ENCODE measurements around the gene TMEFF2. TPM values are rescaled to one million over a fixed set of nuclear protein-coding genes. Genes with fewer than 3 reads are reported as not detected.

Gene TMEFF2
- total and polyA plus RNA-seq, 8 donors = 0.05 to 0.75 TPM; not detected in 6

- H3K4me3 ChIP-seq = no peak overlapping the region
- no peaks in the 10 kb centered on the region for H3K36me3 ChIP-seq
- ATAC-seq (no peak), DNase-seq (no peak), FAIRE-seq (no peak)
- H3K27ac ChIP-seq = no peak overlapping the region
- 35 to 59% methylated on average over 2 of the region's 2 CpGs for WGBS, 2 donors
- TF ChIP-seq, protein P1, sequence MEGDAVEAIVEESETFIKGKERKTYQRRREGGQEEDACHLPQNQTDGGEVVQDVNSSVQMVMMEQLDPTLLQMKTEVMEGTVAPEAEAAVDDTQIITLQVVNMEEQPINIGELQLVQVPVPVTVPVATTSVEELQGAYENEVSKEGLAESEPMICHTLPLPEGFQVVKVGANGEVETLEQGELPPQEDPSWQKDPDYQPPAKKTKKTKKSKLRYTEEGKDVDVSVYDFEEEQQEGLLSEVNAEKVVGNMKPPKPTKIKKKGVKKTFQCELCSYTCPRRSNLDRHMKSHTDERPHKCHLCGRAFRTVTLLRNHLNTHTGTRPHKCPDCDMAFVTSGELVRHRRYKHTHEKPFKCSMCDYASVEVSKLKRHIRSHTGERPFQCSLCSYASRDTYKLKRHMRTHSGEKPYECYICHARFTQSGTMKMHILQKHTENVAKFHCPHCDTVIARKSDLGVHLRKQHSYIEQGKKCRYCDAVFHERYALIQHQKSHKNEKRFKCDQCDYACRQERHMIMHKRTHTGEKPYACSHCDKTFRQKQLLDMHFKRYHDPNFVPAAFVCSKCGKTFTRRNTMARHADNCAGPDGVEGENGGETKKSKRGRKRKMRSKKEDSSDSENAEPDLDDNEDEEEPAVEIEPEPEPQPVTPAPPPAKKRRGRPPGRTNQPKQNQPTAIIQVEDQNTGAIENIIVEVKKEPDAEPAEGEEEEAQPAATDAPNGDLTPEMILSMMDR (IDR thresholded peaks at IDR 0.05) = no peak
- H3K4me1 ChIP-seq = no peaks in the 10 kb centered on the region
- H3K27me3 ChIP-seq = no peaks in the 10 kb centered on the region
- no peaks in the 10 kb centered on the region for H3K9me3 ChIP-seq
- intact Hi-C loops (cut with DNase I) = no loop called here
These were observed 223.9 kb downstream of the TMEFF2 start for GRCh38 chr2:191970867-191971266.

DNA sequence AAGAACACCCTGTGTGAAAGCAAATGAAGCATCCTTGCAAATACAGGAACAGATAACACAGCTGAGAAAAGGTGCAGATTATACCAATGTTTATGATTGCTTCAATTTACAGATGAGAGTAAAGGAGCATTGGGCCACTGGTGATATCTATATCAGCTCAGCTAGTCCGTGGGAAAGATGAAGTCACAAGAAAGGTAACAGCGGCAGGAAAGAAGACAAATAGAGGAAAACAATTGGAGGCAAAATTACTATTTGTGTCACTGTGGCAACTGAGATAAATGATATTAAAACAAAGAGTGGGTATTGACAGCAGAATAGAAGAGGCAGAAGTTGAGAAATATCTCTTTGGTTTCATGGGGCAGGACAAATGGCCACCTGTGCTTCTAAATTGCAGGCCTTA, 226.6 kb downstream of the TMEFF2 start:
- H3K27me3 ChIP-seq = no peaks in the 10 kb centered on the region
- no peaks in the 10 kb centered on the region for H3K9me3 ChIP-seq
- no peak for ATAC-seq
- H3K36me3 ChIP-seq = no peaks in the 10 kb centered on the region
- intact Hi-C loops (cut with DNase I) = no loop called here
- FAIRE-seq = no peak
- no peaks in the 10 kb centered on the region for H3K4me1 ChIP-seq
- TF ChIP-seq, protein P1 (IDR thresholded peaks at IDR 0.05) = no peak
- H3K4me3 ChIP-seq = no peak overlapping the region
- DNase-seq = no peak
- 63 to 70% methylated on average over 2 of the region's 2 CpGs for WGBS, 2 donors
- no peak overlapping the region for H3K27ac ChIP-seq

- no peaks in the 10 kb centered on the region for H3K9me3 ChIP-seq
- TF ChIP-seq, protein P1 (IDR thresholded peaks at IDR 0.05) = no peak
- no peak overlapping the region for H3K4me3 ChIP-seq
- no peaks in the 10 kb centered on the region for H3K27me3 ChIP-seq
- DNase-seq (no peak), FAIRE-seq (no peak), ATAC-seq (no peak)
- intact Hi-C loops (cut with DNase I) = no loop called here
- H3K36me3 ChIP-seq = no peaks in the 10 kb centered on the region
- H3K27ac ChIP-seq = no peak overlapping the region
- 69 to 77% methylated on average over 4 of the region's 4 CpGs for WGBS, 2 donors
- H3K4me1 ChIP-seq = no peaks in the 10 kb centered on the region
These were observed 229.0 kb downstream of the TMEFF2 start for GRCh38 chr2:191965733-191966132.

DNA sequence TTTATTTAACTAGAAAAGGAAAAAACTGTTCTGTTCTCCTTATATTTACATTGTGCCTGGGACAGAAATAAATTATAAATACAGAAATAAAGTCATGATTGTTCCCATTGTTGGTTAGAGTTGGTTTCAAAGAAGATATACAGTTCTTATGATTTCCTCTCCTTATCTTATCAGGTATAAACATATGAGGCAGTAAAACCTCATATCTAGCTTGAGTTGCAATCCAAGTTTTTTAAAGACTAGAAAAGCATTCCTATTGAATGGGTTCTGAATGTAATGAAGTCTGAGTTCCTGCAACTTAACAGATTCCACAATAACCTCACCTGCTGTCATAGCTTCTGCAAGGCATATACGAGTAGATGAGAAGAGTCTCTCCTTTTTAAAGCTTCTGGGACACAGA, 233.2 kb downstream of the TMEFF2 start:
- Histone ChIP-seq H3K27me3 (no peaks in the 10 kb centered on the region), H3K36me3 (no peaks in the 10 kb centered on the region), H3K4me1 (no peaks in the 10 kb centered on the region), H3K27ac (no peak overlapping the region), H3K4me3 (no peak overlapping the region), H3K9me3 (no peaks in the 10 kb centered on the region)
- no peak for DNase-seq
- 30 to 35% methylated on average over 1 of the region's 1 CpG for WGBS, 2 donors
- FAIRE-seq = no peak
- TF ChIP-seq, protein P1 (IDR thresholded peaks at IDR 0.05) = no peak
- no peak for ATAC-seq
- intact Hi-C loops (cut with DNase I) = no loop called here

GRCh38 chr2:191959209-191959608, 235.5 kb downstream of the TMEFF2 start:
- no peaks in the 10 kb centered on the region for H3K27me3 ChIP-seq

More at GRCh38 chr2:191959209-191959608, 235.5 kb downstream of the TMEFF2 start:
- TF ChIP-seq, protein P1 (IDR thresholded peaks at IDR 0.05) = no peak
- DNase-seq = no peak
- no peaks in the 10 kb centered on the region for H3K36me3 ChIP-seq
- H3K9me3 ChIP-seq = no peaks in the 10 kb centered on the region
- intact Hi-C loops (cut with DNase I) = no loop called here
- no peak overlapping the region for H3K27ac ChIP-seq
- FAIRE-seq = no peak
- no peak overlapping the region for H3K4me3 ChIP-seq
- ATAC-seq = no peak
- no peaks in the 10 kb centered on the region for H3K4me1 ChIP-seq

Data from pancreas (tissue), 10 donors.